AG04449 (cell line): ENCODE measurements around the gene CDH12.

ENCODE experiments used
- CTCF ChIA-PET: fragments of 350-600 bp; formaldehyde crosslinking; extraction: SDS; loops from one replicate; lab custom pipeline; 2021; ENCODE audit warnings: antibody characterized with exemption; lab: Yijun Ruan, JAX
- POLR2A ChIA-PET: fragments of 400-600, 350-600 bp; formaldehyde crosslinking; extraction: SDS; loops from one replicate; lab custom pipeline; 2020; ENCODE audit warnings: antibody characterized with exemption, inconsistent platforms; lab: Yijun Ruan, JAX
- DNase-seq: peaks from one replicate; pipeline ENCODE4 v3.0.0-alpha.2; 2010; ENCODE audit warnings: low read depth, low spot score
- H3K4me3 ChIP-seq: 2 replicates; pipeline ENCODE4 v1.5.1; 2011; ENCODE audit warnings: low read depth, mild to moderate bottlenecking, control low read depth, low read length
- TF ChIP-seq, protein P1 (sequence below): IDR thresholded peaks from one replicate; pipeline ENCODE4 v1.5.1; 2011; ENCODE audit warnings: mild to moderate bottlenecking, moderate library complexity, low read length, control low read depth, inconsistent platforms; ENCODE audit not compliant: insufficient read depth; ENCODE audit errors: missing control alignments

The CDH12 gene

DNA sequence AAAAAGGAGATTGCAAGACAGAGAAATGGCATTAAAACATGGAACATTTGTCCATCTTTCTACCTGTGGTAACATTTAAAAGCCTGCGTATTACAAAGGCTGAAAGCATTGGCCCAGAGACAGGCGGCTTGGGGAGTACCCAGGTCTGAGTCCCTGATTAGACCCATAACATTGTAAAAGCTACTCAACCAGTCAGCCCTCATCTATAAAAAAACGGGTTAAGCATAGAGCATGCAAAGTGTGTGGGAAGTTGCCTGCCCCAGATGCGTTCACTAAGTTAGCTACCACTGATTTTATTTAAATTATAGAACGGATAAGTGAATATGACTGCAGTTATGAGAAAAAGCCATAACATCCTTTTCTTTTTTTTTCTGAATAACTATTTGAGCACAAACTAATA, 276.1 kb downstream of the CDH12 start:
- TF ChIP-seq, protein P1, sequence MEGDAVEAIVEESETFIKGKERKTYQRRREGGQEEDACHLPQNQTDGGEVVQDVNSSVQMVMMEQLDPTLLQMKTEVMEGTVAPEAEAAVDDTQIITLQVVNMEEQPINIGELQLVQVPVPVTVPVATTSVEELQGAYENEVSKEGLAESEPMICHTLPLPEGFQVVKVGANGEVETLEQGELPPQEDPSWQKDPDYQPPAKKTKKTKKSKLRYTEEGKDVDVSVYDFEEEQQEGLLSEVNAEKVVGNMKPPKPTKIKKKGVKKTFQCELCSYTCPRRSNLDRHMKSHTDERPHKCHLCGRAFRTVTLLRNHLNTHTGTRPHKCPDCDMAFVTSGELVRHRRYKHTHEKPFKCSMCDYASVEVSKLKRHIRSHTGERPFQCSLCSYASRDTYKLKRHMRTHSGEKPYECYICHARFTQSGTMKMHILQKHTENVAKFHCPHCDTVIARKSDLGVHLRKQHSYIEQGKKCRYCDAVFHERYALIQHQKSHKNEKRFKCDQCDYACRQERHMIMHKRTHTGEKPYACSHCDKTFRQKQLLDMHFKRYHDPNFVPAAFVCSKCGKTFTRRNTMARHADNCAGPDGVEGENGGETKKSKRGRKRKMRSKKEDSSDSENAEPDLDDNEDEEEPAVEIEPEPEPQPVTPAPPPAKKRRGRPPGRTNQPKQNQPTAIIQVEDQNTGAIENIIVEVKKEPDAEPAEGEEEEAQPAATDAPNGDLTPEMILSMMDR = no peak
- CTCF ChIA-PET = no interaction called here
- H3K4me3 ChIP-seq = no peak overlapping the region
- POLR2A ChIA-PET = no interaction called here
- DNase-seq = no peak

DNA sequence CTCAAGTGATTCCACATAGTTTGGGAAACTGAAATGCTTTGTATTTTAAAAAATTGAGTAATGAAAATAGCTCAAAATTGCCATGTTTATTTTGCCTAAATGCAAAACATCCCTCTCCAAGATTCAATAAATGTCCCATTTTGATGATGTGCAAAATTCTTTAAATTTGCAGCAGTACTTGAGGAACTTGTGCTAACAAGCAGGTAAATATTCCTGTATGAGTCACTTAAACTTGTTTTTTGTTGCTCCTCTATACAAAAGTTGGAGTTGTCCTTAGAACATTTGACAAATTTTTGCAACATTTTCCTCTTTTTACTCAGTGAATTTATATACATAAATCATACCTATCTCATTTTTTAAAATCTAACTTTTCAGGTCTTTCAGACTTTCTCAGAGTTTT, 280.2 kb downstream of the CDH12 start:
- H3K4me3 ChIP-seq = no peak overlapping the region
- no peak for DNase-seq
- POLR2A ChIA-PET = no interaction called here
- TF ChIP-seq, protein P1 = no peak
- CTCF ChIA-PET = no interaction called here

DNA sequence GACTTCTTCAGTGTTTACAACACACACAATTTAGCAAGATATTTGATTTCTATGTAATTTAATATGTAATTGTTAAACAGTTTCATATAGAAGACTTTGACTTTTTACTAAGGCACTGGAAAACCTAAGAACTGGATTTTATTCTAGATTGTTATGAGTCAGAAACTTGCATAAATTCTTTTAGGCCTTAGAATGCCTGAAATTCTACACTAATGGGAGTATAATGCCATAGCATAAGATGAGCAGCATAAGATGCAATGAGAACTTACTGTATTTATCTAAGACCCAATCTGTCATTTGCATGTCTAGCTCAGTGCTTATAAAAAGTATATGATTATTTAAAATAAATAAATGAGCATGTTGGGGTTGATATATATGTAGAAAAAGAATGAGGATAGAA, 285.2 kb downstream of the CDH12 start:
- TF ChIP-seq, protein P1 = no peak
- POLR2A ChIA-PET = no interaction called here
- no peak for DNase-seq
- H3K4me3 ChIP-seq = no peak overlapping the region
- CTCF ChIA-PET = no interaction called here

DNA sequence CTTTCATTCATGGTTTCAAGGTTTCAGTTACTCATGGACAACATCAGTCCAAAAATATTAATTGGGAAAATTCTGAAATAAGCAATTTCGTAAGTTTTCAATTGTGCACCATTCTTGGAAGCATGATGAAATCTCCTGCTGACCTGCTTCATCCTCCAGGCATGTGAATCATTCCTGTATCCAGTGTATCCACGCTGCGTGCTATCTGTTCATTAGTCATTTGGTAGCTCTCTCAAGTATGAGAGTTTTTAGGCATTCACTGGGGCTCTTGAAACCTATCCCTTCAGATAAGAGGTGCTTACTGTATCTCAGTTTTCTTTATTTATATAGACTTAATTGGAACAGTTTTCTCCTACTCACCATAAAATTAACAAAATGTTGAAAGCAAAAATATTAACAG, 293.0 kb downstream of the CDH12 start:
- POLR2A ChIA-PET = no interaction called here
- CTCF ChIA-PET = no interaction called here
- TF ChIP-seq, protein P1 = no peak
- no peak overlapping the region for H3K4me3 ChIP-seq
- peak; percentile 41 for DNase-seq

DNA sequence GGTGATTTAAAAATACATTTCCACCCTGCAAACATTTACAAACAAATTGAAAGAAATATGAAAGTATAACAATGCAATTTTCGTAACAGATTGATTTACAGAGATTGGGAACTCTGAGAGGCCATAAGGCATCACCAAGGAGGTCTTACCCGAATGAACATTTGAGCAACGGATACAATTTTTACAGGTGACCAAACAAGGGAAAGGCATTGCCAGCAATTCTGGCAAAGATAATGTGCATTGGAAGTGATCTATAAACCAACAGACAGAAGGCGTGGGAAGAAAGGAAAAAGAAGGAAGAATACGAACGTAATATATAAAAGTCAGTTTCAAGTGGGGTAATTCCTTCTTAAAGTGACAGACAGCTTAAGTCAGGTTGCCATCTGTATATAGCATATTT, 295.9 kb downstream of the CDH12 start:
- TF ChIP-seq, protein P1 = no peak
- POLR2A ChIA-PET = no interaction called here
- no peak overlapping the region for H3K4me3 ChIP-seq
- CTCF ChIA-PET = no interaction called here
- no peak for DNase-seq

DNA sequence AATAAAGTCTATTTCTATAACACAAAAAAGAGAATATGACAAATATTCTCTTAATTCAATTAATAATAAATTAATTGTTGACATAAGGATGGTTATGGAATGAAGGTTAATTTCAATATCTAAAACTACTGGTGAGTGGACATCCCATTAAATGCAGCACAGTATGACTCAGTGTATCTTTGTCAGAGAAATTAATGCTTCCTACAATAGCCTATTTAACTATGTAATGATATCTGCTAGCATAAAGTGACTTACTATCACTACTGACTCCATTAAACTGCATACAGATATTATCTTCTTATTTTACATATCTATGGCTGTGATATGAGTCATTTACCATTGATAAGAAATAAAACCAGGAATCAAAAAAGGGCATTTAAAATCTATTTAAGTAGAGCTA, 298.7 kb downstream of the CDH12 start:
- TF ChIP-seq, protein P1 = no peak
- H3K4me3 ChIP-seq = no peak overlapping the region
- DNase-seq = no peak
- POLR2A ChIA-PET = no interaction called here
- CTCF ChIA-PET = no interaction called here
